Adipose tissue (tissue), 3 donors: Measurements from ENCODE around the gene DUSP1. TPM values are rescaled to one million over a fixed set of nuclear protein-coding genes. Genes with fewer than 3 reads are reported as not detected.

Source experiments
- H3K27ac ChIP-seq: one replicate; pipeline ENCODE4 v1.5.1; 2013; ENCODE audit warnings: low read depth, low read length
- WGBS, 3 donors: extraction: QIAGEN DNeasy Blood & Tissue Kit; methylation state at CpG; one replicate each; pipeline ENCODE4 v1.1.7; 2013; 5-methylcytosine and 5-hydroxymethylcytosine counted together
- polyA plus RNA-seq, 3 donors: library from polyadenylated mRNA; stranded (reverse); fragments of 200-250 nt; gene quantifications; one replicate each; pipeline ENCODE4 v1.2.3, GENCODE V29; 2013
- donor health status: healthy with polysubstance abuse.
- donor health status: Bipolar disorder and iron deficiency.
- donor health status: healthy.

Gene DUSP1
- polyA plus RNA-seq, 3 donors = 163 to 1,279 (median 758) TPM

GRCh38 chr5:172753101-172753500, 17.9 kb downstream of the DUSP1 start:
- no peak overlapping the region for H3K27ac ChIP-seq
- WGBS, 3 donors = 60 to 77% (median 68%) methylated on average over 2 of the region's 2 CpGs

- no peak overlapping the region for H3K27ac ChIP-seq
- WGBS, 3 donors = 76 to 92% (median 89%) methylated on average over 14 of the region's 14 CpGs
Measured at GRCh38 chr5:172751761-172752510, 19.1 kb downstream of the DUSP1 start.

GRCh38 chr5:172749881-172750633, 20.9 kb downstream of the DUSP1 start:
- H3K27ac ChIP-seq = no peak overlapping the region
- 56 to 67% (median 65%) methylated on average over 19 of the region's 19 CpGs for WGBS, 3 donors

- no peak overlapping the region for H3K27ac ChIP-seq
- 91 to 94% (median 93%) methylated on average over 7 of the region's 7 CpGs for WGBS, 3 donors
Measured at GRCh38 chr5:172749076-172749475, 21.9 kb downstream of the DUSP1 start.

GRCh38 chr5:172748341-172748843, 22.6 kb downstream of the DUSP1 start:
- 43 to 56% (median 44%) methylated on average over 36 of the region's 36 CpGs for WGBS, 3 donors
- H3K27ac ChIP-seq = no peak overlapping the region

- no peak overlapping the region for H3K27ac ChIP-seq
- 62 to 65% (median 65%) methylated on average over 3 of the region's 3 CpGs for WGBS, 3 donors
Measured at GRCh38 chr5:172747471-172747870, 23.5 kb downstream of the DUSP1 start.

- WGBS, 3 donors = 90 to 93% (median 93%) methylated on average over 3 of the region's 3 CpGs
- H3K27ac ChIP-seq = no peak overlapping the region
Measured at GRCh38 chr5:172746725-172747124, 24.3 kb downstream of the DUSP1 start.

GRCh38 chr5:172745838-172746237, 25.2 kb downstream of the DUSP1 start:
- WGBS, 3 donors = 76 to 87% (median 83%) methylated on average over 3 of the region's 3 CpGs
- no peak overlapping the region for H3K27ac ChIP-seq

- no peak overlapping the region for H3K27ac ChIP-seq
- 79 to 97% (median 91%) methylated on average over 8 of the region's 8 CpGs for WGBS, 3 donors
Measured at GRCh38 chr5:172745406-172745805, 25.6 kb downstream of the DUSP1 start.

- no peak overlapping the region for H3K27ac ChIP-seq
- 39 to 67% (median 66%) methylated on average over 11 to 12 of the region's 12 CpGs for WGBS, 3 donors
Measured at GRCh38 chr5:172744123-172745104, 26.6 kb downstream of the DUSP1 start.

GRCh38 chr5:172743112-172743959, 27.7 kb downstream of the DUSP1 start:
- WGBS, 3 donors = 84 to 92% (median 89%) methylated on average over 7 of the region's 7 CpGs
- H3K27ac ChIP-seq = no peak overlapping the region

- 63 to 81% (median 81%) methylated on average over 1 of the region's 1 CpG for WGBS, 3 donors
- H3K27ac ChIP-seq = no peak overlapping the region
Measured at GRCh38 chr5:172741206-172741582, 29.8 kb downstream of the DUSP1 start.

GRCh38 chr5:172740428-172741205, 30.4 kb downstream of the DUSP1 start:
- 69 to 79% (median 70%) methylated on average over 15 of the region's 15 CpGs for WGBS, 3 donors

GRCh38 chr5:172739375-172739774, 31.6 kb downstream of the DUSP1 start:
- no peak overlapping the region for H3K27ac ChIP-seq

More at GRCh38 chr5:172740428-172741205, 30.4 kb downstream of the DUSP1 start:
- H3K27ac ChIP-seq = no peak overlapping the region

GRCh38 chr5:172736508-172737135, 34.4 kb downstream of the DUSP1 start:
- 92 to 95% (median 92%) methylated on average over 11 of the region's 11 CpGs for WGBS, 3 donors
- H3K27ac ChIP-seq = no peak overlapping the region

More at GRCh38 chr5:172739375-172739774, 31.6 kb downstream of the DUSP1 start:
- WGBS, 3 donors = 92 to 97% (median 93%) methylated on average over 6 of the region's 6 CpGs

GRCh38 chr5:172735141-172735831, 35.7 kb downstream of the DUSP1 start:
- 91 to 92% (median 91%) methylated on average over 12 of the region's 12 CpGs for WGBS, 3 donors
- peak overlapping the region; percentile 43 for H3K27ac ChIP-seq
